NCI-H748 (cell line): ENCODE results near the gene VAMP1.
"Not testable (repeated sequence)": the region's sequence is repeated elsewhere in the genome, so short reads cannot be mapped to it uniquely, and the experiment has no call there.

Source experiments
- DNase-seq: peaks from one replicate; lab custom pipeline; 2025; ENCODE audit not compliant: unreplicated experiment; lab: John Stamatoyannopoulos, UW

VAMP1 gene

DNA sequence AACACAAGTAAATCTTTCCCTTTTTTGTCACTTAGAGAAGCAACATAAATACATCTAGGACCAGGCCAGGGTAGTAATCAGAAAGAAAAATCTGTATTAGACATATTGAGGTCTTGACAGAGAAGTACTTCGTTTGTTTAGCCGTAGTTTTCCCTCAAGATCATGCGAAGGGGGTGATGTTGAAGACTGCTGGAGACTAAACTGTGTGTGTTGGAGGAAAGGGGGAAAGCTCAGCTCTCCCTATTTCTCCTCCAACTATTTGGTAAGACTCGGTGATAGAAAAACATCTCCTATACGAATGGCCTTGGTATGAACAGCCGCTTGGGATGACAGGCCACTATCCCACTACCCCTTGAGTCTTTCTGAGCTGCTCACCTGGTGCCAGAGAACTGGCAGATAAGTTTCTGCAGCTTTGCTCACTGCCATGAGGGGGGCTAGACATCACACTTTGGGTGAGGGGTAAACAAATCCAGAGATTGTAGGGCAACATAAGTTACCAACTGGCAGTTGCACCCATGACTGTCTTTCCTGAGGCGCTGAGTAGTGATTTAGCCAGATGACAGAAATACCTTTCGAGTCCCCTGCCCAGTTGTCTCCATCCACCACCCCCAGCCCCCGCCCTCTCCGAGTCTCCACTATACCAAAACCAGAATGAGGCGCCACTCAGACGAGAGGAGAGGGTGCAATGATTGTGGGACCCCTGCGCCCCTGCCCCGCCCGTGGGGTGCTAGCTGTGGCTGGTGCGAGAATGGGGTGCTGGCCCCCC lies 685 bp downstream of the VAMP1 start:
- DNase-seq: peak; percentile 17

DNA sequence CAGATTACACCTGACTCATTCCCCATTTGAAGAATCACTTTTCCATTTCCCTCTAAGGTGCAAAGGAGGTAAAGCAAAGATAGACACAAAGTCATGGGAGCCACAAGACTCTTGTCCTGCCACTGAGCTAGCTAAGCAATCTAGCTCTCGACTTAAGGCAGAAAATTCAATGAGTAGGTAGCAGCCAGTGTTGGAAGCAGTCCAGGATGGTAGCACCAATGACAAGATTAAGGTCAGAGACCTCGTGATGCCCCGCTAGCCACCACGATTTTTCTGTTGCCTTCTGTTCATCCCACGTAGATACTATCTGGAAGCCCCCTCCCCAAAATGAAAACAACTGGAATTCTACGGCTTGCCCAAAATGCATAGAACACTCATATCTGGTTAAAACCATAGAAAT lies 1.4 kb downstream of the VAMP1 start:
- DNase-seq: no peak

GRCh38 chr12:6468283-6468575 lies 2.2 kb downstream of the VAMP1 start:
- DNase-seq: no peak

- DNase-seq: not testable (repeated sequence)
Measured at GRCh38 chr12:6467571-6468282, 2.8 kb downstream of the VAMP1 start.

- DNase-seq: not testable (repeated sequence)
Measured at GRCh38 chr12:6466751-6467150, 3.7 kb downstream of the VAMP1 start.

DNA sequence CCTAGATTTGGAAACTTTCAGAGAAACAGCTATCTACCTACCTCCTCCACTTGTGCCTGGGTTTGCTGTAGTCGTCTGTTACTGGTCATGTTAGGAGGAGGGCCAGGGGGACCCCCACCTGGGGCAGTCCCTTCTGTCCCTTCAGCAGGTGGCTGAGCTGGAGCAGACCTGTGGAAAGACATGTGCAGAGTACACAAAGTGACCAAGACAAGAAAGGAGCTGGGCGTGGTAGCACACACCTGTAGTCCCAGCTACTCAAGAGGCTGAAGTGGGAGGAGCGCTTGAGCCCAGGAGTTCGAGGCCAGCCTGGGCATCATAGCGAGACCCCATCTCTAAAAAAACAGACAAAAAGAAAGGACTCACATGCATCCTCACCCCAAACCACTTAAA lies 4.3 kb downstream of the VAMP1 start:
- DNase-seq: no peak

DNA sequence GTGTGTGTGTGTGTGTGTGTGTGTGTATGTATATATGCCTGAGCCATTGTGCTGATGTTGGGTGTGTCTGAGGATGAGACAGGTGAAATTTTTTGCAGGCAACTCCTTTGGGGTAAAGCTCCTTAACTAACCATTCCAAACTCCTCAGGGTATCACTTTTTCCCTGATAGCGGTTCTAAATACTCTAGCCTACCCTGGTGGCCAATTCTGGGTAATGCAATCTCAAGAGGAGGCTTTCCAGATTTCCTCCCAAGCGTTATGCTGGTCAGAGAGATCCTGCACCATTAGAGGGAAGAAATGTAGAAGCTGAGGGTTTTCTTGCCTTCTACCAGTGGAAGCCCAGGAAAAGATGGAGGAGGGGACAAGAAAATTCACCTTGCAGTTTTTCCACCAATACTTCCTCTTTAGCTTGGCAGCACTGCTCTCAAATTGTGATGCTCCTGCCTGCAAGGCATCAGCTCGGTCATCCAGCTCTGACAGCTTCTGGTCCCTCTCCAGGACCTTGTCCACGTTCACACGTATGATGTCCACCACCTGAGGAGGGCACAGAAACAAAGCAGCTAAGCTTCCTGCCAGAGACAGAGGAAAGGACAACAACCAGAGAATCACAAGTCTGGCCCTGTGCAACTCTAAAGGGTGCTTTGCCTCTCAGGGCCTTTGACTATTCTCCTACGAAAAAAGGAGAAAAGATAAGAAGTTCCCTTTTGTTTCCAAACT lies 4.9 kb downstream of the VAMP1 start:
- DNase-seq: peak; percentile 57

DNA sequence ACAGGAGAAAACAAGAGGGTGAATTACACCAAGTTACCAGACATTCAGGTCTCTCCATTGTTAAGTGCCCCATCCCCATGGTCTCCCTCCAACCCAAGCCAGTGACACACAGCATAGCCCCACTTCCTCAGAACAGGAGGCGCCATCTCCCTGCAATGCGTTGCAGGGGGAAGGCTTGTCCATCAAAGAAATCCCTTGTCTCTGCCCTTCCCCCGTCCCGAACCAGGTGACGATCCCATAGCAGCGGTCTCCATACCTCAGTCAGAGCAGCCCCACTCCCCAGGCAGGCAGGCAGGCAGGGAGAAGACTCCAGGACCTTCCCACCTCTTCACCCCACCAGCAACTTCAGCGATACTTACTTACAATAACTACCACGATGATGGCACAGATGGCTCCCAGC lies 5.9 kb downstream of the VAMP1 start:
- DNase-seq: no peak

GRCh38 chr12:6463858-6464257 lies 6.6 kb downstream of the VAMP1 start:
- DNase-seq: no peak

DNA sequence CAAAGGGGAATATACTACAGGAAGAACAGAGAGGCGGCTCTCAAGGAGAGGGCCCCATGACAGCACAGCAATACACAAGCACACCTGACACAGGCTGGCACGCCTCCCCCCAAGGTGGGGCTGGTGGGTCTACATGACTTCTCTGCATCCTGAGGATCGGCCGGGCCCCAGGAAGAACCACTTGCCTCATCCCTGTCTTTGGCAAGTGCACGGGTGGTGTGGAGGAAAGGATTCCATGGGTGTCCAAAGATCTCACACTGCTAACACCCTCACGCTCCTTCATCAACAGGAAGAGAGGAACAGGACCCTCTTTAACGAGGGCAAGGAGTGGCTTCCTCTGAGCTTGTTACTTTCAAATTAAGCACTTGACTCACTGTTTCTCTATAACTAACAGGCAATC lies 7.3 kb downstream of the VAMP1 start:
- no peak for DNase-seq

- DNase-seq: no peak
Measured at GRCh38 chr12:6462234-6462995, 8.1 kb downstream of the VAMP1 start.

- no peak for DNase-seq
Measured at GRCh38 chr12:6461401-6462233, 8.9 kb downstream of the VAMP1 start.

DNA sequence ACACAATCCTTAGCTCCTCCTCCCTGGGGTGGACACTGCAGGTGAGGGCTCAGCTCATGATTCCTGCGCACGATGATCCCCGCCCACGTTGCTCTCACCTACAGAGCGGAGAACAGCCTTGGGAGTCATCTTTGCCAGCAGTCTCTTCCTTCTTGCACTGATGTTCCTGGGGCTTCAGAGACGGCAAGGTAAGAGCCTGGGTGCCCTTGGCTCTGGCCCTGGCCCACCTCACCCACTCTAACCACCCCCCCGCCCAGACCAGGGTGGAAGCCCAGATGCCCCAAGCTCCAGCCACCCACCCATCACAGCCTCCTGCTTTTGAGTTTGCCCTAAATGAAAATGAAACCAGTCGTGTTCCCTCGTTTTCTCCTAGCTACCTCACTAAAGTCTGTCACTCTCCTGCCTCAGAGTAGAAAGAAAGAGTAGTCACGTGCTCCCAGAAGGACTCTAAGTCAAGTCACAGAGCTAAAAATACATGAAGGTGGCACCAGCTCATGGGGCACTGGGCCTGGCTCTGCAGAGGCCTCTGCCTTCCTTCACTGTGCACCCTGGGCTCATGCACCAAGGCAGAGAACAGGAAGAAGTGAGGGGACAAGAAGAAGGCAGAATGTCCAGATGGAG lies 9.6 kb downstream of the VAMP1 start:
- DNase-seq: no peak

DNA sequence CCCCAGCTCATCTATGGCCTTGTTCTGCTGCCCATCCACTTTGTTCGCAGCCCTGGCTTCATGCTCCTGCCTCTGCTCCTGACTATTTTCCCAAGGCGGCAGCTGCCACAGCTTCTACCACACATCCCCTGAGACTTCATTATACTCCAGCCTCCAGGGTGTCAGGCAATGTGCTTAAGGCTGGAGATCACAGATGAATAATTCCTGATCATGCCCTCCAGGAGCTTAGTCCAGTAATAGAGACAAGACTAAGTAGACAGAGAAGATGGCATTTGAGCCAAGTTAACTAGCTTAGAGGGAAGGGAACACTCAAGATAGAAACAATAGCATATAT lies 11.5 kb downstream of the VAMP1 start:
- no peak for DNase-seq

- no peak for DNase-seq
Measured at GRCh38 chr12:6458281-6459003, 12.0 kb downstream of the VAMP1 start.

DNA sequence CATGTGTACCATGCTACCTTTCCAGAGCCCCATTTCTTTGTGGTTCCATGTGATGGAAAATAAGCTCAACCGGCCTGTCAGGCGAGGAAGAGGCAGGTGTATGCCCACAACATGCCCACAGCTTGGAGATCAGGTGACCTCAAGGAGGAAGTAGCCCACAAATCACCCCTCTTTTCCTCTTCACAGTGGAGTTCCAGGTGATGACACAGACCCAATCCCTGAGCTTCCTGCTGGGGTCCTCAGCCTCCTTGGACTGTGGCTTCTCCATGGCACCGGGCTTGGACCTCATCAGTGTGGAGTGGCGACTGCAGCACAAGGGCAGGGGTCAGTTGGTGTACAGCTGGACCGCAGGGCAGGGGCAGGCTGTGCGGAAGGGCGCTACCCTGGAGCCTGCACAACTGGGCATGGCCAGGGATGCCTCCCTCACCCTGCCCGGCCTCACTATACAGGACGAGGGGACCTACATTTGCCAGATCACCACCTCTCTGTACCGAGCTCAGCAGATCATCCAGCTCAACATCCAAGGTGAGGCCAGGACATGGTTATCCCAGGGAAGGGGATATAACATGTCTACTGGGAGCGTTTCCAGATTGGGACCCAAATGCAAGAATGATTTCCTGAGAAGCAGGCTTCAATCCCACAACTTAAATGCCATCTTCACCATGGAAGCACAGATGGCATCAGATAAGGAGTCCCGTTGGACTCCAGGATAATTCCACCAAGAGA lies 13.1 kb downstream of the VAMP1 start:
- no peak for DNase-seq

DNA sequence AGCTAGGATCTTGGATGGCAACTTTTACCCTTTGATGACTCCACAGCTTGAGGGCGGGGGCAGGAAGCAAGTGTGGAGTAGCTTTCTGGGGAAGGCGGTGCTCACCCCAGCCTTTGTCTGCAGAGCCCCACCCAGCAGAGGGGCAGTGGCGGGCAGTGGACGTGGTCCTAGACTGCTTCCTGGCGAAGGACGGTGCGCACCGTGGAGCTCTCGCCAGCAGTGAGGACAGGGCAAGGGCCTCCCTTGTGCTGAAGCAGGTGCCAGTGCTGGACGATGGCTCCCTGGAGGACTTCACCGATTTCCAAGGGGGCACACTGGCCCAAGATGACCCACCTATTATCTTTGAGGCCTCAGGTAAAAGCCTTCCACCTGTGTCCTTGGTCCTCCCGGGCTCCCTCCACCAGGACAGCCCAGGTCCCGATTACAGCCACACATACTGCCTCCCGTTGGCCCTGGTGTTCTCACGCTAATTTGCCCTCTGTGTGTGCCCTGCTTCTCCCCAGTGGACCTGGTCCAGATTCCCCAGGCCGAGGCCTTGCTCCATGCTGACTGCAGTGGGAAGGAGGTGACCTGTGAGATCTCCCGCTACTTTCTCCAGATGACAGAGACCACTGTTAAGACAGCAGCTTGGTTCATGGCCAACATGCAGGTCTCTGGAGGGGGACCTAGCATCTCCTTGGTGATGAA lies 17.4 kb downstream of the VAMP1 start:
- DNase-seq: no peak

- no peak for DNase-seq
Measured at GRCh38 chr12:6452245-6452943, 18.1 kb downstream of the VAMP1 start.
